Smooth muscle cell (in vitro differentiated cells): ENCODE measurements around the gene STAC2. TPM values are rescaled to one million over a fixed set of nuclear protein-coding genes. Genes with fewer than 3 reads are reported as not detected.

Experiments
- DNase-seq: peaks from one replicate; lab custom pipeline; 2025; ENCODE audit not compliant: unreplicated experiment; lab: John Stamatoyannopoulos, UW
- H2AFZ ChIP-seq: fragments of 200-600 bp; sonication (generic); 2 replicates; pipeline ENCODE4 v1.6.0; 2016; ENCODE audit warnings: antibody characterized with exemption, low read depth, mild to moderate bottlenecking
- H3F3A ChIP-seq: fragments of 200-600 bp; sonication (generic); 2 replicates; pipeline ENCODE4 v1.6.0; 2017; ENCODE audit warnings: antibody characterized with exemption, low read depth
- H3K27ac ChIP-seq: fragments of 200-600 bp; sonication (generic); 2 replicates; pipeline ENCODE4 v1.5.1; 2016; ENCODE audit warnings: low read depth, mild to moderate bottlenecking
- H3K27me3 ChIP-seq: fragments of 200-600 bp; sonication (generic); 2 replicates; pipeline ENCODE4 v1.6.1; 2016; ENCODE audit warnings: low read depth, mild to moderate bottlenecking
- H3K36me3 ChIP-seq: fragments of 200-600 bp; sonication (generic); 2 replicates; pipeline ENCODE4 v1.5.1; 2016; ENCODE audit warnings: low read depth
- H3K4me1 ChIP-seq: fragments of 200-600 bp; sonication (generic); 2 replicates; pipeline ENCODE4 v1.5.1; 2016; ENCODE audit warnings: low read depth
- H3K4me2 ChIP-seq: fragments of 200-600 bp; sonication (generic); 2 replicates; pipeline ENCODE4 v1.6.0; 2016; ENCODE audit warnings: mild to moderate bottlenecking
- H3K4me3 ChIP-seq: fragments of 200-600 bp; sonication (generic); 2 replicates; pipeline ENCODE4 v1.5.1; 2016; ENCODE audit warnings: mild to moderate bottlenecking
- H3K79me2 ChIP-seq: fragments of 200-600 bp; sonication (generic); 2 replicates; pipeline ENCODE4 v1.6.0; 2016; ENCODE audit warnings: low read depth, mild to moderate bottlenecking
- H3K9ac ChIP-seq: fragments of 200-600 bp; sonication (generic); 2 replicates; pipeline ENCODE4 v1.6.0; 2016; ENCODE audit warnings: low read depth
- H3K9me3 ChIP-seq: fragments of 200-600 bp; sonication (generic); replicated peaks from 2 replicates; pipeline ENCODE4 v1.5.1; 2016; ENCODE audit warnings: low read depth
- H4K20me1 ChIP-seq: fragments of 200-600 bp; sonication (generic); 2 replicates; pipeline ENCODE4 v1.6.0; 2016; ENCODE audit warnings: low read depth
- CTCF ChIP-seq: fragments of 200-600 bp; sonication (generic); IDR thresholded peaks from 2 replicates; pipeline ENCODE4 v1.5.1; 2017; ENCODE audit warnings: borderline replicate concordance, mild to moderate bottlenecking, antibody characterized with exemption; ENCODE audit not compliant: insufficient read depth, poor library complexity, severe bottlenecking
- WGBS: methylation state at CpG from one replicate; pipeline ENCODE4 v1.1.7; 2016; ENCODE audit warnings: low lambda C conversion rate; 5-methylcytosine and 5-hydroxymethylcytosine counted together
- polyA plus RNA-seq: library from polyadenylated mRNA; unstranded; fragments of >200 nt; fragmentation: Nextera tagmentation; extraction: Ambion mirVana; gene quantifications from 2 replicates; pipeline ENCODE4 v1.2.1, GENCODE V29; 2016
- total RNA-seq: library from RNA; depleted of rRNA; stranded (reverse); fragments of >200 nt; gene quantifications from 2 replicates; pipeline ENCODE4 v1.2.3, GENCODE V29; 2014

Gene STAC2
- total and polyA plus RNA-seq, 2 experiments from 2014 or later: 0.09 to 0.32 TPM

GRCh38 chr17:39229274-39229913, 3.6 kb upstream of the STAC2 start:
- Histone ChIP-seq H3F3A (no peaks in the 10 kb centered on the region), H3K4me2 (no peak overlapping the region), H3K79me2 (no peaks in the 10 kb centered on the region), H3K27ac (no peak overlapping the region), H4K20me1 (no peaks in the 10 kb centered on the region), H2AFZ (no peak overlapping the region), H3K36me3 (no peaks in the 10 kb centered on the region), H3K9ac (no peak overlapping the region), H3K4me3 (no peak overlapping the region), H3K27me3 (peaks cover 23% of the 10 kb centered on the region), H3K9me3 (no peaks in the 10 kb centered on the region), H3K4me1 (peaks cover 26% of the 10 kb centered on the region)
- DNase-seq: no peak
- TF ChIP-seq CTCF: no peak
- WGBS: 71% methylated on average over 11 of the region's 11 CpGs

GRCh38 chr17:39227364-39227919, 1.7 kb upstream of the STAC2 start:
- no peaks in the 10 kb centered on the region for H3K36me3 ChIP-seq
- H3K4me2 ChIP-seq: no peak overlapping the region
- no peaks in the 10 kb centered on the region for H3F3A ChIP-seq
- no peak for TF ChIP-seq CTCF
- H3K4me3 ChIP-seq: no peak overlapping the region
- H3K27me3 ChIP-seq: peaks cover 42% of the 10 kb centered on the region
- H3K4me1 ChIP-seq: peaks cover 26% of the 10 kb centered on the region
- H4K20me1 ChIP-seq: no peaks in the 10 kb centered on the region
- WGBS: 93% methylated on average over 2 of the region's 2 CpGs
- no peak overlapping the region for H2AFZ ChIP-seq
- DNase-seq: no peak
- no peaks in the 10 kb centered on the region for H3K79me2 ChIP-seq
- no peak overlapping the region for H3K9ac ChIP-seq
- H3K27ac ChIP-seq: no peak overlapping the region
- H3K9me3 ChIP-seq: no peaks in the 10 kb centered on the region

- Histone ChIP-seq H3F3A (no peaks in the 10 kb centered on the region), H3K4me2 (peak overlapping the region; percentile 85), H2AFZ (no peak overlapping the region), H3K36me3 (no peaks in the 10 kb centered on the region), H3K9ac (no peak overlapping the region), H3K9me3 (no peaks in the 10 kb centered on the region), H3K4me1 (peaks cover 18% of the 10 kb centered on the region), H3K79me2 (no peaks in the 10 kb centered on the region), H3K4me3 (peak overlapping the region; percentile 48), H4K20me1 (no peaks in the 10 kb centered on the region), H3K27me3 (peaks cover 47% of the 10 kb centered on the region), H3K27ac (no peak overlapping the region)
- peak; percentile 37 for DNase-seq
- 28% methylated on average over 14 of the region's 24 CpGs for WGBS
- no peak for TF ChIP-seq CTCF
Observed at GRCh38 chr17:39225959-39226683, 376 bp upstream of the STAC2 start.
